Type B pancreatic cell (in vitro differentiated cells): ENCODE data around the gene EEF1AKMT4. TPM values are rescaled to one million over a fixed set of nuclear protein-coding genes. Genes with fewer than 3 reads are reported as not detected.
A peak's percentile ranks its signal among the peaks of the same experiment; 100 is the strongest.

Experiments
- DNase-seq: peaks from one replicate; pipeline ENCODE4 v3.0.0; 2021; ENCODE audit warnings: mixed read lengths; ENCODE audit not compliant: unreplicated experiment; ENCODE audit errors: extremely low spot score
- H3K27ac Mint-ChIP-seq: 2 replicates; pipeline ENCODE4 v1.8.0; 2021; ENCODE audit warnings: mild to moderate bottlenecking, mixed read lengths
- H3K27me3 Mint-ChIP-seq: 2 replicates; pipeline ENCODE4 v1.8.0; 2021; ENCODE audit warnings: mixed read lengths
- H3K36me3 Mint-ChIP-seq: 2 replicates; pipeline ENCODE4 v1.8.0; 2021; ENCODE audit warnings: mixed read lengths
- H3K4me1 Mint-ChIP-seq: one replicate; pipeline ENCODE4 v1.8.0; 2021; ENCODE audit warnings: mixed read lengths; ENCODE audit not compliant: unreplicated experiment
- H3K4me3 Mint-ChIP-seq: 2 replicates; pipeline ENCODE4 v1.8.0; 2021; ENCODE audit warnings: mild to moderate bottlenecking, mixed read lengths
- H3K9me3 Mint-ChIP-seq: 2 replicates; pipeline ENCODE4 v1.8.0; 2021; ENCODE audit warnings: mixed read lengths
- CTCF ChIP-seq: fragments of 200-600 bp; sonication (generic); conservative IDR thresholded peaks from 2 replicates; pipeline ENCODE4 v1.5.0; 2021; ENCODE audit warnings: antibody characterized with exemption, mild to moderate bottlenecking
- total RNA-seq: library from RNA; stranded (reverse); gene quantifications from 2 replicates; pipeline ENCODE4 v1.2.1, GENCODE V29; 2021; ENCODE audit warnings: low replicate concordance

The EEF1AKMT4 gene
- total RNA-seq, 1 donor from 2014 or later, result 6.4 TPM

GRCh38 chr3:184236636-184237035, 12.8 kb upstream of the EEF1AKMT4 start:
- no peak overlapping the region for H3K27ac Mint-ChIP-seq
- no peaks in the 10 kb centered on the region for H3K9me3 Mint-ChIP-seq
- DNase-seq, result no peak
- H3K27me3 Mint-ChIP-seq, result peaks cover 46% of the 10 kb centered on the region
- no peaks in the 10 kb centered on the region for H3K36me3 Mint-ChIP-seq
- TF ChIP-seq CTCF, result no peak
- H3K4me1 Mint-ChIP-seq, result no peaks in the 10 kb centered on the region
- no peak overlapping the region for H3K4me3 Mint-ChIP-seq

- no peaks in the 10 kb centered on the region for H3K36me3 Mint-ChIP-seq
- no peaks in the 10 kb centered on the region for H3K9me3 Mint-ChIP-seq
- H3K27me3 Mint-ChIP-seq, result peaks cover 40% of the 10 kb centered on the region
- no peak for TF ChIP-seq CTCF
- H3K4me1 Mint-ChIP-seq, result no peaks in the 10 kb centered on the region
- DNase-seq, result no peak
- H3K4me3 Mint-ChIP-seq, result no peak overlapping the region
- H3K27ac Mint-ChIP-seq, result peak overlapping the region; percentile 34
These were observed 12.3 kb upstream of the EEF1AKMT4 start for GRCh38 chr3:184237211-184237610.

- no peak for TF ChIP-seq CTCF
- Mint-ChIP-seq H3K9me3 (no peaks in the 10 kb centered on the region), H3K27me3 (peaks cover 34% of the 10 kb centered on the region), H3K27ac (no peak overlapping the region), H3K4me3 (no peak overlapping the region), H3K4me1 (no peaks in the 10 kb centered on the region), H3K36me3 (peaks cover 2% of the 10 kb centered on the region)
- no peak for DNase-seq
These were observed 11.7 kb upstream of the EEF1AKMT4 start for GRCh38 chr3:184237807-184238206.

GRCh38 chr3:184238246-184238818, 11.1 kb upstream of the EEF1AKMT4 start:
- Mint-ChIP-seq H3K9me3 (no peaks in the 10 kb centered on the region), H3K36me3 (peaks cover 4% of the 10 kb centered on the region), H3K27me3 (peaks cover 31% of the 10 kb centered on the region), H3K4me3 (no peak overlapping the region), H3K4me1 (no peaks in the 10 kb centered on the region), H3K27ac (no peak overlapping the region)
- TF ChIP-seq CTCF, result no peak
- DNase-seq, result no peak

- Mint-ChIP-seq H3K9me3 (no peaks in the 10 kb centered on the region), H3K4me1 (no peaks in the 10 kb centered on the region)
These were observed 10.3 kb upstream of the EEF1AKMT4 start for GRCh38 chr3:184239221-184239620.

More at GRCh38 chr3:184239221-184239620, 10.3 kb upstream of the EEF1AKMT4 start:
- Mint-ChIP-seq H3K36me3 (peaks cover 4% of the 10 kb centered on the region), H3K4me3 (no peak overlapping the region), H3K27ac (no peak overlapping the region), H3K27me3 (peaks cover 24% of the 10 kb centered on the region)
- TF ChIP-seq CTCF, result no peak
- DNase-seq, result no peak
